Astrocyte of the spinal cord (primary cell): ENCODE measurements around the gene AGAP1.

Experiments
- DNase-seq: peaks from one replicate; pipeline ENCODE4 v3.0.0; 2011; ENCODE audit warnings: low read depth, low spot score
- H3K4me3 ChIP-seq: 2 replicates; pipeline ENCODE4 v1.5.1; 2011; ENCODE audit warnings: low read depth, mild to moderate bottlenecking, low read length, moderate library complexity
- in situ Hi-C: cut with HindIII; loops from 2 replicates; pipeline ENCODE4 v1.10.0; 2017; ENCODE audit warnings: low sequenced_read_pairs
- TF ChIP-seq, protein P1 (sequence below): IDR thresholded peaks from 2 replicates; pipeline ENCODE4 v1.5.1; 2012; ENCODE audit warnings: low read depth, mild to moderate bottlenecking, low read length, inconsistent platforms

AGAP1 gene

DNA sequence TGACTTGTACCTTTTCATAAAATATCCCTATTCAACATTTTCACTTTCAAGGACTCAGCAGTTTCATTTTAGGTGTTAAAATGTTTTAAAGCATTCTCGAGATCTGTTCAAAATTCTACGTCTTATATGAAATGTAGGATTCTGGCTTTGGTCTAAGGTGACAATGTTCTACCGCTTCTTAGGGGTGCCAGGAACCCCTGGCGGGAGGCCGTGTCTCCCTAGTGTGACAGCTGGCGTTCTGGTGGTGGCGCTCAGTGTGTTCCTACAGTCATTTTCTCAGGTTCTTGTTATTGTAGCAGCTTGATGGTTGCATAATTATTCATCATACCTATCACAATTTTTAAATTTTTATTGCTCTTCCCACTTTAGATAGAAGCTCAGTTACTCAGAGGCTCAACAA lies 204.6 kb downstream of the AGAP1 start:
- H3K4me3 ChIP-seq: no peak overlapping the region
- in situ Hi-C loops: no loop called here
- TF ChIP-seq, protein P1, sequence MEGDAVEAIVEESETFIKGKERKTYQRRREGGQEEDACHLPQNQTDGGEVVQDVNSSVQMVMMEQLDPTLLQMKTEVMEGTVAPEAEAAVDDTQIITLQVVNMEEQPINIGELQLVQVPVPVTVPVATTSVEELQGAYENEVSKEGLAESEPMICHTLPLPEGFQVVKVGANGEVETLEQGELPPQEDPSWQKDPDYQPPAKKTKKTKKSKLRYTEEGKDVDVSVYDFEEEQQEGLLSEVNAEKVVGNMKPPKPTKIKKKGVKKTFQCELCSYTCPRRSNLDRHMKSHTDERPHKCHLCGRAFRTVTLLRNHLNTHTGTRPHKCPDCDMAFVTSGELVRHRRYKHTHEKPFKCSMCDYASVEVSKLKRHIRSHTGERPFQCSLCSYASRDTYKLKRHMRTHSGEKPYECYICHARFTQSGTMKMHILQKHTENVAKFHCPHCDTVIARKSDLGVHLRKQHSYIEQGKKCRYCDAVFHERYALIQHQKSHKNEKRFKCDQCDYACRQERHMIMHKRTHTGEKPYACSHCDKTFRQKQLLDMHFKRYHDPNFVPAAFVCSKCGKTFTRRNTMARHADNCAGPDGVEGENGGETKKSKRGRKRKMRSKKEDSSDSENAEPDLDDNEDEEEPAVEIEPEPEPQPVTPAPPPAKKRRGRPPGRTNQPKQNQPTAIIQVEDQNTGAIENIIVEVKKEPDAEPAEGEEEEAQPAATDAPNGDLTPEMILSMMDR: no peak
- no peak for DNase-seq

DNA sequence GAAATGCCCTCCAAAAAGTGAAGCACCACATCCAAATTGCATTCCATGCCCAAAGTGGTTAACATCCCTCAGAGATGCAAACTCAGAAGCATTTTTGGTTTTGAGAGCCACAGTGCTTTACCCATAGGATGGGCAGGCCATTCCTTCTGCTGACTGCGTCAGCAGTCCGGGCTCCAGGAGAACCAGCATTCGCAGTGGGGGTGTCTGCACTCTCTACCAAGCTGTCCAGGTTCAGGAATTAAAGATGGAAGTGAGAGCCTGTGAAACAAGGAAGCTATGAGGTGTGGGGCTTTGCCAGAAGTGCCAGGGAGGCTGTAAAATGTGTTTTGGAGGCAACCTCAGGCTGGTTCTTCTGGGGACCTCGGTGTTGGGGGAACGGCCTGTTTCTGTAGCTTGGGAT lies 205.7 kb downstream of the AGAP1 start:
- in situ Hi-C loops: no loop called here
- DNase-seq: no peak
- TF ChIP-seq, protein P1: no peak
- H3K4me3 ChIP-seq: no peak overlapping the region

DNA sequence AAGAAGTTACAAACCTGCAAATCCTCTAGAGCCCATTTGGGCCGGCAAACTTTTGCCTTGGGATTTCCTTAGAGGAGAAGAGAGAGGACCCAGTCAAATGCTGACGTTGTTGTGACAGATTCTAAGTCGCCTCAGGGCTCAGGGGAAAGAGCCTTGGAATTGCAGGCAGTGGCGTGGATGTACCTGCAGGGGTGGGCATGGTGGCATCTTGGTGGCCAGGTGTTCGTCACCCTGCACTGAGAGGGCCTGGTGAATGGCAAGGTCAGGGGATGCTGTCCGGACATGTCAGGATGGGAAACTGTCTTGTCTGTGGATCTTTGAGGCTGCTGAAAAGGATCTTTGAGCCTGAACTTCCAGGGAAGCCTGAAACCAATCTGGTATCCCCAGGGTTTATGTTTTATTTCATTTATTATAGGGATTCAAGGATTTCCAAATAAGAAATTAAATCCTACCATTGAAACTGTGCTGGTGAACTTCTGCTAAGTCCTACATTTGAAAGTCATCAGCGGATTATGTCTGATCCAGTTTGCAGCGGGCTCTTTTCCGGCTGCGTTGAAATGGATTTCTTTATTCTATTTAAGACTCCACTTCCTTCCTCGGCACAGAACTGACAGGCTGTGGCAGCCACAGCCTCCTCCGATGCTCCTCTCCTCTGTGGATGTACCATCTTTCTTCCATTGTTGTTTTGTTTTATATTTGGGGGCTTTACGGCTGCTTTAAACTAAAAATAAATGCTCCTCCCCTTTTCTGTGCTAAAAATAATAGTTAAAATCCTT lies 207.6 kb downstream of the AGAP1 start:
- in situ Hi-C loops: no loop called here

DNA sequence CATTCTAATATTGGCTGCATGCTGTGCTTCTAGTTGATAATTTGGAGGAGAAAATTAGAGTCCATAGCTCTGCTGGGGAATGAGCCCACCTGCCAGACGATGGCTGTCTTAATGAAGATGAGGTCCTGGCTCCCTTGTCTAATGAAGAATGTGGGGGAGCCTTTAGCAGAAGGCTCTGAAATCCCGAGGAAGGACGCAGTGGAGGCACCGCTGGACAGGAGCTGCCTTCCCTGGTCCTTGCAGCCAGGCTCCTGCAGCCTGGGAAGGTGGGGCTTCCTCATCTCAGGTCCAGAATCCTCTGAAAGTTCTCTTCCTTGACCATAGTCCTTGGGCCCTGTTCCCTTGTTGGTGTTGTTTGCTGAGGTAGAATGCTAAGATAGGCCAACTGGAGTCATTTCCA lies 208.3 kb downstream of the AGAP1 start:
- DNase-seq: no peak
- no peak overlapping the region for H3K4me3 ChIP-seq
- TF ChIP-seq, protein P1: no peak
- in situ Hi-C loops: no loop called here

More for the DNA sequence above, 207.6 kb downstream of the AGAP1 start:
- DNase-seq: no peak
- no peak overlapping the region for H3K4me3 ChIP-seq
- TF ChIP-seq, protein P1: no peak

DNA sequence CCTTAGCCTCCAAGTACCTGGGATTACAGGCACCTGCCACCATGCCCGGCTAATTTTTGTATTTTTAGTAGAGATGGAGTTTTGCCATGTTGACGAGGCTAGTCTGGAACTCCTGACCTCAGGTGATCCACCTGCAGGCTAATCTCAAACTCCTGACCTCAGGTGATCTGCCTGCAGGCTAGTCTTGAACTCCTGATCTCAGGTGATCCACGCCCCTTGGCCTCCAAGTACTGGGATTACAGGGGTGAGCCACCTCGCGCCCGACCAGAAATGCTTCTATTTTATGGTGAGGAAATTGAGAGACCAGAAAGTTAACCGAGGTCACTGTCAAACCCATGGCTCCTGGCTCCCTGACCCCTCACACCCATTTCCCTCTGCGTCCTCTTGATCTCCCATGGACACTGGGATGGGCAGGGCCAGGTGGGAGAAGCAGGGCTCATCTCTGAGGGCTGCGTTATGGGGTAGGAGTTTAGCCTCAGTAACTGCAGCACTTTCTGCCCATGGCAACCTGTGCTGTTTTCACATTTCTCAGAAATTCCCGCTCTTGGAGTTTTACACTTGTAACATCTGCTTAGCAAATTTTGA lies 210.0 kb downstream of the AGAP1 start:
- no peak for DNase-seq
- in situ Hi-C loops: no loop called here
- H3K4me3 ChIP-seq: no peak overlapping the region
- TF ChIP-seq, protein P1: no peak

DNA sequence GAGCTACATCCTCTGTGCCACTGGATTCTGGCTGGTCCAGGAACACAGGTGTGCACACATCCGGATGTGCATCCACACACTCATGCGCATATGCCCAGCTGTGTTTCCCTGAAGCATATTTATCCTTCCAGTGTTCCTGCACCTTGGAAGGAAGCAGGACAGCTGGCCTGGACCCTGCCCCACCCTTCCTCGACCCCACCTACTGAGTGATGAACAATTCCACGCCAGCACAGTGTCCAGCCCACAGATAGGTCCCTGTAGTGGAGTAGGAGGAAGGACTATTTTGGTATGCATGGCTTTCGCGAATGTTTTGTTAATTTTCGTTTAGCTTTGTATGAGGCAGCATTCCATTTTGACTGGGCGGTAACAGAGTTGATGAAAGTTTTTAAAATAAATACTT lies 211.5 kb downstream of the AGAP1 start:
- no peak for DNase-seq
- in situ Hi-C loops: no loop called here
- H3K4me3 ChIP-seq: no peak overlapping the region
- TF ChIP-seq, protein P1: no peak
